HCT116 (cell line): ENCODE data around the gene TWIST2. TPM values are rescaled to one million over a fixed set of nuclear protein-coding genes. Genes with fewer than 3 reads are reported as not detected.

Source experiments
- ATAC-seq: fragments of 200-7000 bp; cut with Tn5 transposase; 2 replicates; pipeline ENCODE4 v1.9.1; 2020; ENCODE audit warnings: mild to moderate bottlenecking, moderate library complexity
- BruUV-seq: library from RNA; stranded (reverse); fragments of 400-500 nt; replicated peaks from 2 replicates; lab custom pipeline; 2021; lab: Mats Ljungman, UMichigan
- CTCF ChIA-PET: fragments of 300-600 bp; sonication (Branson Sonifier 250); formaldehyde crosslinking; loops from one replicate; lab custom pipeline; 2021; ENCODE audit warnings: antibody characterized with exemption; lab: Charles Lee
- POLR2A ChIA-PET: fragments of 300-600, 350-600 bp; sonication (Branson Sonifier 250); formaldehyde crosslinking; loops from one replicate; lab custom pipeline; 2021; ENCODE audit warnings: antibody characterized with exemption; lab: Charles Lee
- RAD21 ChIA-PET, 2 experiments: fragments of 300-600 bp; sonication (Branson Sonifier 250); formaldehyde crosslinking; loops; one replicate each; lab custom pipeline; 2023; ENCODE audit warnings: low total read pairs in 2 of 2; ENCODE audit not compliant: uncharacterized antibody in 2 of 2, unreplicated experiment in 2 of 2, low non-redundant PET in 1 of 2; lab: Charles Lee
- DNase-seq: peaks from one replicate; pipeline ENCODE4 v3.0.0-alpha.2; 2010; ENCODE audit warnings: low read depth, low spot score
- H2AFZ ChIP-seq: fragments of 200-600 bp; shearing (Covaris generic), sonication (generic); 2 replicates; pipeline ENCODE4 v1.6.1; 2017; ENCODE audit warnings: low read depth, mixed run types, mixed read lengths, antibody characterized with exemption, low read length; ENCODE audit not compliant: poor library complexity, severe bottlenecking
- H3K27ac ChIP-seq: 2 replicates; pipeline ENCODE4 v1.5.1; 2012; ENCODE audit warnings: low read depth, low read length
- H3K27me3 ChIP-seq: fragments of 200-600 bp; sonication (generic); 2 replicates; pipeline ENCODE4 v1.6.1; 2016; ENCODE audit warnings: mixed run types, low read length, mixed read lengths; ENCODE audit not compliant: insufficient read depth
- H3K36me3 ChIP-seq, 2 experiments: fragments of 200-500 bp in 1 of 2; fragments of 200-600 bp in 1 of 2; sonication (Bioruptor generic) in 1 of 2; sonication (generic) in 1 of 2; 2 replicates each; pipeline versions ENCODE4 v1.5.1 to v1.6.1; 2014 to 2016; ENCODE audit warnings: low read length in 2 of 2, inconsistent platforms in 1 of 2, mixed read lengths in 1 of 2, mixed run types in 1 of 2; ENCODE audit not compliant: insufficient read depth in 2 of 2, control insufficient read depth in 1 of 2
- H3K4me1 ChIP-seq, 2 experiments: fragments of 200-600 bp in 1 of 2; sonication (generic) in 1 of 2; 2 replicates each; pipeline versions ENCODE4 v1.5.1 to v1.6.1; 2012 to 2017; ENCODE audit warnings: low read length in 2 of 2, inconsistent platforms in 1 of 2, mild to moderate bottlenecking in 1 of 2, mixed read lengths in 1 of 2, mixed run types in 1 of 2, moderate library complexity in 1 of 2; ENCODE audit not compliant: insufficient read depth in 2 of 2, control insufficient read depth in 1 of 2
- H3K4me2 ChIP-seq: fragments of 200-600 bp; sonication (generic); 2 replicates; pipeline ENCODE4 v1.6.1; 2017; ENCODE audit warnings: mixed run types, low read length, mixed read lengths
- H3K4me3 ChIP-seq, 2 experiments: fragments of 200-600 bp in 1 of 2; sonication (generic) in 1 of 2; replicated peaks in 1 of 2; 2 replicates each; pipeline ENCODE4 v1.5.1; 2011 to 2016; ENCODE audit warnings: low read length in 2 of 2, control low read depth in 1 of 2, low read depth in 1 of 2, mild to moderate bottlenecking in 1 of 2, mixed read lengths in 1 of 2, mixed run types in 1 of 2
- H3K79me2 ChIP-seq: fragments of 200-600 bp; sonication (generic); 2 replicates; pipeline ENCODE4 v1.6.1; 2017; ENCODE audit warnings: mild to moderate bottlenecking, mixed run types, low read length, moderate library complexity, mixed read lengths; ENCODE audit not compliant: insufficient read depth
- H3K9ac ChIP-seq: fragments of 200-600 bp; sonication (generic); 2 replicates; pipeline ENCODE4 v1.6.1; 2016; ENCODE audit warnings: low read length, mixed read lengths
- H3K9me2 ChIP-seq: fragments of 200-600 bp; sonication (generic), shearing (Covaris generic); 2 replicates; pipeline ENCODE4 v1.6.1; 2017; ENCODE audit warnings: mixed run types, mild to moderate bottlenecking, moderate library complexity; ENCODE audit not compliant: insufficient read depth
- H3K9me3 ChIP-seq, 2 experiments: fragments of 200-500 bp in 1 of 2; fragments of 200-600 bp in 1 of 2; sonication (Bioruptor generic) in 1 of 2; sonication (generic) in 1 of 2; 2 replicates each; pipeline ENCODE4 v1.6.1; 2014 to 2017; ENCODE audit warnings: low read length in 2 of 2, mixed read lengths in 2 of 2, inconsistent platforms in 1 of 2, low read depth in 1 of 2, mild to moderate bottlenecking in 1 of 2, mixed run types in 1 of 2, moderate library complexity in 1 of 2; ENCODE audit not compliant: control insufficient read depth in 1 of 2, insufficient read depth in 1 of 2
- H4K20me1 ChIP-seq: fragments of 200-600 bp; sonication (generic), shearing (Covaris generic); 2 replicates; pipeline ENCODE4 v1.6.1; 2017; ENCODE audit warnings: mixed run types, mild to moderate bottlenecking, moderate library complexity; ENCODE audit not compliant: insufficient read depth
- CBX3 ChIP-seq: IDR thresholded peaks from 2 replicates; pipeline ENCODE4 v1.6.1; 2012; ENCODE audit warnings: low read depth
- CEBPB ChIP-seq: IDR thresholded peaks from 2 replicates; pipeline ENCODE4 v1.6.1; 2012; ENCODE audit warnings: low read depth
- EGR1 ChIP-seq: IDR thresholded peaks from 2 replicates; pipeline ENCODE4 v1.6.1; 2012; ENCODE audit warnings: low read depth
- ELF1 ChIP-seq: IDR thresholded peaks from 2 replicates; pipeline ENCODE4 v1.6.1; 2012; ENCODE audit warnings: low read depth, borderline replicate concordance
- EZH2 ChIP-seq: fragments of 200-600 bp; sonication (generic); IDR thresholded peaks from 2 replicates; pipeline ENCODE4 v1.6.1; 2017; ENCODE audit warnings: antibody characterized with exemption, mixed run types
- JUND ChIP-seq: IDR thresholded peaks from 2 replicates; pipeline ENCODE4 v1.6.1; 2012
- POLR2AphosphoS5 ChIP-seq: IDR thresholded peaks from 2 replicates; pipeline ENCODE4 v1.6.1; 2011; ENCODE audit warnings: mild to moderate bottlenecking, low read depth, low read length, moderate library complexity
- SIN3A ChIP-seq: IDR thresholded peaks from 2 replicates; pipeline ENCODE4 v1.6.1; 2012; ENCODE audit warnings: low read depth
- SP1 ChIP-seq: IDR thresholded peaks from 2 replicates; pipeline ENCODE4 v1.6.1; 2012; ENCODE audit warnings: low read depth
- SRF ChIP-seq: IDR thresholded peaks from 2 replicates; pipeline ENCODE4 v1.6.1; 2012; ENCODE audit warnings: low read depth
- YY1 ChIP-seq: IDR thresholded peaks from 2 replicates; pipeline ENCODE4 v1.6.1; 2011; ENCODE audit warnings: low read length, low read depth, moderate library complexity, mild to moderate bottlenecking; ENCODE audit not compliant: insufficient replicate concordance; ENCODE audit errors: extremely low read depth
- ZFX ChIP-seq: fragments of 450-650 bp; IDR thresholded peaks from 2 replicates; pipeline ENCODE4 v1.6.1; 2017
- ZNF274 ChIP-seq: fragments of 200-500 bp; sonication (Bioruptor generic); IDR thresholded peaks from 2 replicates; pipeline ENCODE4 v1.6.1; 2014; ENCODE audit warnings: mild to moderate bottlenecking, low read depth, low read length, inconsistent platforms
- intact Hi-C: fragments of 100-400 bp; cut with micrococcal nuclease; formaldehyde crosslinking; loops from 2 replicates; pipeline ENCODE4 v1.10.0; 2022
- total RNA-seq: library from RNA; stranded (reverse); gene quantifications from one replicate; pipeline ENCODE4 v1.2.1, GENCODE V29; 2021; ENCODE audit not compliant: unreplicated experiment
- TF ChIP-seq, protein P1 (sequence below), 3 experiments: fragments of 200-600 bp in 1 of 3; sonication (generic) in 1 of 3; IDR thresholded peaks in 2 of 3; conservative IDR thresholded peaks in 1 of 3; 2 replicates each; pipeline ENCODE4 v1.5.1; 2012 to 2017; ENCODE audit warnings: low read depth in 2 of 3, low read length in 2 of 3, antibody characterized with exemption in 1 of 3, borderline replicate concordance in 1 of 3, control low read depth in 1 of 3, mild to moderate bottlenecking in 1 of 3, mixed read lengths in 1 of 3, mixed run types in 1 of 3, moderate library complexity in 1 of 3; ENCODE audit not compliant: insufficient read depth in 1 of 3
- TF ChIP-seq, protein P2 (sequence below): IDR thresholded peaks from 2 replicates; pipeline ENCODE4 v1.6.1; 2012; ENCODE audit warnings: low read depth
- TF ChIP-seq, protein P3 (sequence below): IDR thresholded peaks from 2 replicates; pipeline ENCODE4 v1.6.1; 2011; ENCODE audit warnings: mild to moderate bottlenecking, low read length, moderate library complexity; ENCODE audit not compliant: insufficient replicate concordance; ENCODE audit errors: extremely low read depth
- TF ChIP-seq, protein P4 (sequence below): IDR thresholded peaks from 2 replicates; pipeline ENCODE4 v1.6.1; 2012
- TF ChIP-seq, protein P5 (sequence below): IDR thresholded peaks from 2 replicates; pipeline ENCODE4 v1.6.1; 2012

Gene TWIST2
- total RNA-seq, 1 experiment from 2014 or later, result not detected

DNA sequence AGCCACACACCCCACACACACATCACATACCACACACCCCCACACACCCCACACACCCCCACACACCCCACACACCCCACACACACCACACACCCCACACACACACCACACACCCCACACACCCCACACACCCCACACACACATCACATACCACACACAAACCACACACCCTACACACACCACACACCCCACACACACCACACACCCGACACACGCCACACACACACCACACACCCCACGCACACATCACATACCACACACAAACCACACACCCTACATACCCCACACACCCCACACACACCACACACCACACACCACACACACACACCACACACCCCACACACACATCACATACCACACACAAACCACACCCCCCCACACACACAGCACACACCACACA, 22.4 kb downstream of the TWIST2 start:
- ATAC-seq (no peak), DNase-seq (no peak)
- no peaks in the 10 kb centered on the region for H3K9me3 ChIP-seq
- H4K20me1 ChIP-seq, result no peaks in the 10 kb centered on the region
- ChIA-PET CTCF (no interaction called here), POLR2A (no interaction called here), RAD21 (no interaction called here)
- H3K4me1 ChIP-seq, result peaks cover under 1 to 2% of the 10 kb centered on the region in 2 experiments; a peak in 3 of 4 replicates
- BruUV-seq, result no TSS peak
- intact Hi-C loops, result no loop called here
- no peak overlapping the region for H3K4me2 ChIP-seq
- H3K79me2 ChIP-seq, result no peaks in the 10 kb centered on the region
- H2AFZ ChIP-seq, result no peak overlapping the region
- TF ChIP-seq SP1 (no peak), YY1 (no peak), EGR1 (no peak), SIN3A (no peak), EZH2 (no peak), CEBPB (no peak), ELF1 (no peak), ZFX (no peak), ZNF274 (no peak), CBX3 (no peak), JUND (no peak), SRF (no peak), POLR2AphosphoS5 (no peak)
- TF ChIP-seq, protein P1, sequence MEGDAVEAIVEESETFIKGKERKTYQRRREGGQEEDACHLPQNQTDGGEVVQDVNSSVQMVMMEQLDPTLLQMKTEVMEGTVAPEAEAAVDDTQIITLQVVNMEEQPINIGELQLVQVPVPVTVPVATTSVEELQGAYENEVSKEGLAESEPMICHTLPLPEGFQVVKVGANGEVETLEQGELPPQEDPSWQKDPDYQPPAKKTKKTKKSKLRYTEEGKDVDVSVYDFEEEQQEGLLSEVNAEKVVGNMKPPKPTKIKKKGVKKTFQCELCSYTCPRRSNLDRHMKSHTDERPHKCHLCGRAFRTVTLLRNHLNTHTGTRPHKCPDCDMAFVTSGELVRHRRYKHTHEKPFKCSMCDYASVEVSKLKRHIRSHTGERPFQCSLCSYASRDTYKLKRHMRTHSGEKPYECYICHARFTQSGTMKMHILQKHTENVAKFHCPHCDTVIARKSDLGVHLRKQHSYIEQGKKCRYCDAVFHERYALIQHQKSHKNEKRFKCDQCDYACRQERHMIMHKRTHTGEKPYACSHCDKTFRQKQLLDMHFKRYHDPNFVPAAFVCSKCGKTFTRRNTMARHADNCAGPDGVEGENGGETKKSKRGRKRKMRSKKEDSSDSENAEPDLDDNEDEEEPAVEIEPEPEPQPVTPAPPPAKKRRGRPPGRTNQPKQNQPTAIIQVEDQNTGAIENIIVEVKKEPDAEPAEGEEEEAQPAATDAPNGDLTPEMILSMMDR (IDR thresholded peaks at IDR 0.05 in 2 of 3, conservative IDR thresholded peaks at IDR 0.05 in 1 of 3; ENCODE audit: borderline replicate concordance in 1 of 3, insufficient read depth in 1 of 3, low read depth in 2 of 3, low read length in 2 of 3), result no peak
- TF ChIP-seq, protein P2, sequence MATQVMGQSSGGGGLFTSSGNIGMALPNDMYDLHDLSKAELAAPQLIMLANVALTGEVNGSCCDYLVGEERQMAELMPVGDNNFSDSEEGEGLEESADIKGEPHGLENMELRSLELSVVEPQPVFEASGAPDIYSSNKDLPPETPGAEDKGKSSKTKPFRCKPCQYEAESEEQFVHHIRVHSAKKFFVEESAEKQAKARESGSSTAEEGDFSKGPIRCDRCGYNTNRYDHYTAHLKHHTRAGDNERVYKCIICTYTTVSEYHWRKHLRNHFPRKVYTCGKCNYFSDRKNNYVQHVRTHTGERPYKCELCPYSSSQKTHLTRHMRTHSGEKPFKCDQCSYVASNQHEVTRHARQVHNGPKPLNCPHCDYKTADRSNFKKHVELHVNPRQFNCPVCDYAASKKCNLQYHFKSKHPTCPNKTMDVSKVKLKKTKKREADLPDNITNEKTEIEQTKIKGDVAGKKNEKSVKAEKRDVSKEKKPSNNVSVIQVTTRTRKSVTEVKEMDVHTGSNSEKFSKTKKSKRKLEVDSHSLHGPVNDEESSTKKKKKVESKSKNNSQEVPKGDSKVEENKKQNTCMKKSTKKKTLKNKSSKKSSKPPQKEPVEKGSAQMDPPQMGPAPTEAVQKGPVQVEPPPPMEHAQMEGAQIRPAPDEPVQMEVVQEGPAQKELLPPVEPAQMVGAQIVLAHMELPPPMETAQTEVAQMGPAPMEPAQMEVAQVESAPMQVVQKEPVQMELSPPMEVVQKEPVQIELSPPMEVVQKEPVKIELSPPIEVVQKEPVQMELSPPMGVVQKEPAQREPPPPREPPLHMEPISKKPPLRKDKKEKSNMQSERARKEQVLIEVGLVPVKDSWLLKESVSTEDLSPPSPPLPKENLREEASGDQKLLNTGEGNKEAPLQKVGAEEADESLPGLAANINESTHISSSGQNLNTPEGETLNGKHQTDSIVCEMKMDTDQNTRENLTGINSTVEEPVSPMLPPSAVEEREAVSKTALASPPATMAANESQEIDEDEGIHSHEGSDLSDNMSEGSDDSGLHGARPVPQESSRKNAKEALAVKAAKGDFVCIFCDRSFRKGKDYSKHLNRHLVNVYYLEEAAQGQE, result no peak
- TF ChIP-seq, protein P3, sequence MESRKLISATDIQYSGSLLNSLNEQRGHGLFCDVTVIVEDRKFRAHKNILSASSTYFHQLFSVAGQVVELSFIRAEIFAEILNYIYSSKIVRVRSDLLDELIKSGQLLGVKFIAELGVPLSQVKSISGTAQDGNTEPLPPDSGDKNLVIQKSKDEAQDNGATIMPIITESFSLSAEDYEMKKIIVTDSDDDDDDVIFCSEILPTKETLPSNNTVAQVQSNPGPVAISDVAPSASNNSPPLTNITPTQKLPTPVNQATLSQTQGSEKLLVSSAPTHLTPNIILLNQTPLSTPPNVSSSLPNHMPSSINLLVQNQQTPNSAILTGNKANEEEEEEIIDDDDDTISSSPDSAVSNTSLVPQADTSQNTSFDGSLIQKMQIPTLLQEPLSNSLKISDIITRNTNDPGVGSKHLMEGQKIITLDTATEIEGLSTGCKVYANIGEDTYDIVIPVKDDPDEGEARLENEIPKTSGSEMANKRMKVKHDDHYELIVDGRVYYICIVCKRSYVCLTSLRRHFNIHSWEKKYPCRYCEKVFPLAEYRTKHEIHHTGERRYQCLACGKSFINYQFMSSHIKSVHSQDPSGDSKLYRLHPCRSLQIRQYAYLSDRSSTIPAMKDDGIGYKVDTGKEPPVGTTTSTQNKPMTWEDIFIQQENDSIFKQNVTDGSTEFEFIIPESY, result no peak
- TF ChIP-seq, protein P4, sequence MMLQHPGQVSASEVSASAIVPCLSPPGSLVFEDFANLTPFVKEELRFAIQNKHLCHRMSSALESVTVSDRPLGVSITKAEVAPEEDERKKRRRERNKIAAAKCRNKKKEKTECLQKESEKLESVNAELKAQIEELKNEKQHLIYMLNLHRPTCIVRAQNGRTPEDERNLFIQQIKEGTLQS, result no peak
- TF ChIP-seq, protein P5, sequence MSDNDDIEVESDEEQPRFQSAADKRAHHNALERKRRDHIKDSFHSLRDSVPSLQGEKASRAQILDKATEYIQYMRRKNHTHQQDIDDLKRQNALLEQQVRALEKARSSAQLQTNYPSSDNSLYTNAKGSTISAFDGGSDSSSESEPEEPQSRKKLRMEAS, result no peak
- no peak overlapping the region for H3K4me3 ChIP-seq
- no peak overlapping the region for H3K27ac ChIP-seq
- H3K9me2 ChIP-seq, result no peaks in the 10 kb centered on the region
- no peaks in the 10 kb centered on the region for H3K36me3 ChIP-seq
- no peak overlapping the region for H3K9ac ChIP-seq
- no peaks in the 10 kb centered on the region for H3K27me3 ChIP-seq
